GM21717 (cell line): ENCODE data around the gene STK11.

Source experiments
- ATAC-seq: cut with Tn5 transposase; IDR thresholded peaks from one replicate; pipeline ENCODE4 v1.9.1; 2021; ENCODE audit warnings: mild to moderate bottlenecking, moderate library complexity; ENCODE audit not compliant: unreplicated experiment

The STK11 gene

GRCh38 chr19:1248786-1249297 lies 43.3 kb downstream of the STK11 start:
- peak; percentile 13 for ATAC-seq

GRCh38 chr19:1249298-1249989 lies 43.9 kb downstream of the STK11 start:
- peak; percentile 28 for ATAC-seq

GRCh38 chr19:1249990-1250436 lies 44.4 kb downstream of the STK11 start:
- no peak for ATAC-seq

- ATAC-seq, result no peak
These were observed 45.1 kb downstream of the STK11 start for GRCh38 chr19:1250437-1251260.

GRCh38 chr19:1251330-1252220 lies 46.0 kb downstream of the STK11 start:
- no peak for ATAC-seq

- ATAC-seq, result no peak
These were observed 46.7 kb downstream of the STK11 start for GRCh38 chr19:1252221-1252820.

- no peak for ATAC-seq
These were observed 47.4 kb downstream of the STK11 start for GRCh38 chr19:1252821-1253513.

- ATAC-seq, result no peak
These were observed 48.0 kb downstream of the STK11 start for GRCh38 chr19:1253514-1254080.

- ATAC-seq, result no peak
These were observed 48.5 kb downstream of the STK11 start for GRCh38 chr19:1254081-1254527.

GRCh38 chr19:1254530-1255185 lies 49.1 kb downstream of the STK11 start:
- ATAC-seq, result no peak

GRCh38 chr19:1255186-1256161 lies 49.9 kb downstream of the STK11 start:
- ATAC-seq, result no peak

- ATAC-seq, result no peak
These were observed 51.3 kb downstream of the STK11 start for GRCh38 chr19:1256646-1257474.

- no peak for ATAC-seq
These were observed 52.0 kb downstream of the STK11 start for GRCh38 chr19:1257475-1258162.

GRCh38 chr19:1258163-1258492 lies 52.5 kb downstream of the STK11 start:
- ATAC-seq, result no peak

GRCh38 chr19:1258707-1259205 lies 53.2 kb downstream of the STK11 start:
- no peak for ATAC-seq

- peak; percentile 15 for ATAC-seq
These were observed 53.8 kb downstream of the STK11 start for GRCh38 chr19:1259206-1259875.
